ENCODE data around the gene OLFM1. TPM values are rescaled to one million over a fixed set of nuclear protein-coding genes. Genes with fewer than 3 reads are reported as not detected.

OLFM1 gene
- total RNA-seq, 5 donors from 2014 or later (not counting 1 experiment from before 2014, with no cell fraction given) = 0.16 TPM; not detected in 4

DNA sequence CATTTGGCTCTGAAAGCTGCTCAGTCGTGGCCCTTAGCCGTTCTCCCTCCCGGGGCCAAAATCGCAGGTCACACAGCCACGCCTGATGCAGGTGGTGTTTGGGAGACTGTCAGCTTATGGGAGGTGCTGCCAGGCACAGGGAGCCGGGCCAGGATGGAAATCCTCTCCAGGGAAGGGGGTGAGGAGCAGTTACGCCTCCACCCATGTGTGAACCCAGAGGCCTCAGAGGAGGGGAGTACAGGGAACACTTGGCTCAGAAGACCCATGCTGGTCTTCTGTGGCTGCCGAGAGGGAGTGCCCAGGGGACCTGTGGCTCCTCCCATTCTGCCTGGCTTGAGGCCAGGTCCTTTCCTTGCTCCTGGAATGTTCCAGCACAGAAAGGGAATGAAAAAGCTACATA is 3.6 kb upstream of the OLFM1 start:
- Mint-ChIP-seq H3K4me3 (no peak overlapping the region), H3K4me1 (peaks cover 6 to 7% (median 6%) of the 10 kb centered on the region in 3 donors), H3K36me3 (no peaks in the 10 kb centered on the region), H3K27me3 (peaks cover 28 to 49% of the 10 kb centered on the region in 2 donors), H3K9me3 (no peaks in the 10 kb centered on the region), H3K27ac (no peak overlapping the region)
- Histone ChIP-seq H3K4me3 (ENCODE audit: control insufficient read depth in 1 of 2, extremely low read depth in 1 of 2, low read length in 1 of 2) (no peak overlapping the region), H3K9me3 (no peaks in the 10 kb centered on the region), H3K4me1 (ENCODE audit: control insufficient read depth in 1 of 2, extremely low read depth in 1 of 2, insufficient read depth in 2 of 2, low read length in 2 of 2) (peaks cover 0 to 3% of the 10 kb centered on the region in 2 experiments), H3K27ac (ENCODE audit: low read length) (no peak overlapping the region), H3K27me3 (replicated peaks in 1 of 2; ENCODE audit: control insufficient read depth in 2 of 2, extremely low read depth in 1 of 2, insufficient read depth in 2 of 2, low read length in 1 of 2) (peaks cover 0 to 55% of the 10 kb centered on the region in 2 experiments), H3K36me3 (ENCODE audit: control insufficient read depth in 2 of 2, extremely low read depth in 1 of 2, insufficient read depth in 1 of 2, low read length in 1 of 2) (no peaks in the 10 kb centered on the region)
- CTCF ChIA-PET = no interaction called here
- DNase-seq (no peak), ATAC-seq (replicated peaks in 1 of 4) (no peak)
- WGBS (ENCODE audit: insufficient coverage) = 40% methylated on average over 3 of the region's 8 CpGs
- POLR2A ChIA-PET = no interaction called here

DNA sequence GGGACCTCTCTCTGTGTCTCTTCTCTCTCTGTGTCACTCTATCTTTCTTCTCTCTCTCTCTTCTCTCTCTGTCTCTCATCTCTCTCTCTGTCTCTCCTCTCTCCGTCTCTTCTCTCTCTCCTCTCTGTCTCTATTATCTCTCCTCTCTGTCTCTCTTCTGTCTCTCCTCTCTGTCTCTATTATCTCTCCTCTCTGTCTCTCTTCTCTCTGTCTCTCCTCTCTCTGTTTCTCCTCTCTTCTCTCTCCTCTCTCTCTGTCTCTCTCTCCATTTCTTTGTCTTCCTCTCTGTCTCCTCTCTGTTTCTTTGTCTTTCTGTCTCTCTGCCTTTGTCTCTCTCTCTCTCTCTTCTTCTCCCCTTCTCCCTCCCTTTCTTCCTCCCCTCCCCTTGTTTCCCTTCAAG is 3.2 kb upstream of the OLFM1 start:
- CTCF ChIA-PET = no interaction called here
- Histone ChIP-seq H3K36me3 (ENCODE audit: control insufficient read depth in 2 of 2, extremely low read depth in 1 of 2, insufficient read depth in 1 of 2, low read length in 1 of 2) (no peaks in the 10 kb centered on the region), H3K9me3 (no peaks in the 10 kb centered on the region), H3K27me3 (replicated peaks in 1 of 2; ENCODE audit: control insufficient read depth in 2 of 2, extremely low read depth in 1 of 2, insufficient read depth in 2 of 2, low read length in 1 of 2) (peaks cover 0 to 57% of the 10 kb centered on the region in 2 experiments), H3K4me3 (ENCODE audit: control insufficient read depth in 1 of 2, extremely low read depth in 1 of 2, low read length in 1 of 2) (no peak overlapping the region), H3K4me1 (ENCODE audit: control insufficient read depth in 1 of 2, extremely low read depth in 1 of 2, insufficient read depth in 2 of 2, low read length in 2 of 2) (peaks cover 0 to 3% of the 10 kb centered on the region in 2 experiments), H3K27ac (ENCODE audit: low read length) (no peak overlapping the region)
- H3K4me3 Mint-ChIP-seq = no peak overlapping the region
- POLR2A ChIA-PET = no interaction called here
- no peak overlapping the region for H3K27ac Mint-ChIP-seq
- H3K9me3 Mint-ChIP-seq = no peaks in the 10 kb centered on the region
- H3K36me3 Mint-ChIP-seq = no peaks in the 10 kb centered on the region
- no peak for DNase-seq
- ATAC-seq (replicated peaks in 1 of 4) = no peak
- H3K4me1 Mint-ChIP-seq = peaks cover 6 to 7% (median 6%) of the 10 kb centered on the region in 3 donors
- H3K27me3 Mint-ChIP-seq = peaks cover 29 to 49% of the 10 kb centered on the region in 2 donors
- WGBS (ENCODE audit: insufficient coverage) = 90% methylated on average over 1 of the region's 1 CpG

DNA sequence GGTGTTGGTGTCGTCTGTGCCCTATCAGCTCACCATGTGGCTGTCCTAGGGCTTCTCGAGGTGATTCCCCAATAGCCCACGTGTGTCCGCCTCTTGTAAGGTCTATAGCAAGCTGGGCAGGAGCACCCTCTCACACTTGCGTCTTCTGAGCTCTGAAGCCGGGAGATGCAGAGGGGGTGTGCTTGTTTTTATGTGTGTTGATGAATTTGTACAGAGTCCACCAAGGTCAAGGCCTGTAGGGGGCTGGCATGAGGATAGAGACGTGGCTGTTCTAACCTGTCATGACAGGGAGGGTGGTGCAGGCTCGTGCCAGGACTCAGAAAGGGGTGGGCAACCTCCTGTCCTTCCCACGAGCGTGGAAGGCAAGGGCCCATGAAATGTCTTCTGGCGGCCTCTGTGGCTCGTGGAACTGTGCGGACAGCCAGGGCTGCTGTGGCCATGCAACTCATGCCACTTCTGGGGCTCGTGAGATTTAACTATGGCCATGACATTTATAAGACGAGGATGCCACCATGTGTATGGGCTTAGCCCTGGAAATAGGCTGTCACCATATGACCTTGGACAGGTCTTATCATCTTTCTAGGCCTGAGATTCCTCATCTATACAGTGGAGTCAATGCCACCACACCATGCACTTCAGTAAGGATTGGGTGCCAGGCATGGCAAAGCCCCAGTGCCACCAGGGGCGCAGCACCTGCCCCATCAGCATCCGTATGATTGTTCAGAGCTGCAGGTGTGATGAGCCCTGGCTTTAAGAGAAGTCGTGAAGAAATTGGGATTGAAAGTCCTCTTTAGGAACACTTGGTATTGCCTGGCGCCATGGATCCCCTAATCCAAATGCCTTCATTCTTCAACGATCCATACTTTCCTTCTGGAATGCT is 2.3 kb upstream of the OLFM1 start:
- H3K4me3 Mint-ChIP-seq = no peak overlapping the region
- no peak overlapping the region for H3K27ac ChIP-seq (ENCODE audit: low read length)
- peaks cover 6 to 7% (median 6%) of the 10 kb centered on the region in 3 donors for H3K4me1 Mint-ChIP-seq
- H3K27ac Mint-ChIP-seq = no peak overlapping the region
- H3K36me3 ChIP-seq (ENCODE audit: control insufficient read depth in 2 of 2, extremely low read depth in 1 of 2, insufficient read depth in 1 of 2, low read length in 1 of 2) = no peaks in the 10 kb centered on the region
- peaks cover 0 to 3% of the 10 kb centered on the region in 2 experiments for H3K4me1 ChIP-seq (ENCODE audit: control insufficient read depth in 1 of 2, extremely low read depth in 1 of 2, insufficient read depth in 2 of 2, low read length in 2 of 2)
- 65% methylated on average over 17 of the region's 20 CpGs for WGBS (ENCODE audit: insufficient coverage)
- no peak for DNase-seq
- CTCF ChIA-PET = no interaction called here
- H3K9me3 Mint-ChIP-seq = no peaks in the 10 kb centered on the region
- peaks cover 37 to 52% of the 10 kb centered on the region in 2 donors for H3K27me3 Mint-ChIP-seq
- H3K36me3 Mint-ChIP-seq = no peaks in the 10 kb centered on the region
- POLR2A ChIA-PET = no interaction called here
- H3K4me3 ChIP-seq (ENCODE audit: control insufficient read depth in 1 of 2, extremely low read depth in 1 of 2, low read length in 1 of 2) = no peak overlapping the region
- no peak for ATAC-seq (replicated peaks in 1 of 4)
- no peaks in the 10 kb centered on the region for H3K9me3 ChIP-seq
- peaks cover 0 to 57% of the 10 kb centered on the region in 2 experiments for H3K27me3 ChIP-seq (replicated peaks in 1 of 2; ENCODE audit: control insufficient read depth in 2 of 2, extremely low read depth in 1 of 2, insufficient read depth in 2 of 2, low read length in 1 of 2)

DNA sequence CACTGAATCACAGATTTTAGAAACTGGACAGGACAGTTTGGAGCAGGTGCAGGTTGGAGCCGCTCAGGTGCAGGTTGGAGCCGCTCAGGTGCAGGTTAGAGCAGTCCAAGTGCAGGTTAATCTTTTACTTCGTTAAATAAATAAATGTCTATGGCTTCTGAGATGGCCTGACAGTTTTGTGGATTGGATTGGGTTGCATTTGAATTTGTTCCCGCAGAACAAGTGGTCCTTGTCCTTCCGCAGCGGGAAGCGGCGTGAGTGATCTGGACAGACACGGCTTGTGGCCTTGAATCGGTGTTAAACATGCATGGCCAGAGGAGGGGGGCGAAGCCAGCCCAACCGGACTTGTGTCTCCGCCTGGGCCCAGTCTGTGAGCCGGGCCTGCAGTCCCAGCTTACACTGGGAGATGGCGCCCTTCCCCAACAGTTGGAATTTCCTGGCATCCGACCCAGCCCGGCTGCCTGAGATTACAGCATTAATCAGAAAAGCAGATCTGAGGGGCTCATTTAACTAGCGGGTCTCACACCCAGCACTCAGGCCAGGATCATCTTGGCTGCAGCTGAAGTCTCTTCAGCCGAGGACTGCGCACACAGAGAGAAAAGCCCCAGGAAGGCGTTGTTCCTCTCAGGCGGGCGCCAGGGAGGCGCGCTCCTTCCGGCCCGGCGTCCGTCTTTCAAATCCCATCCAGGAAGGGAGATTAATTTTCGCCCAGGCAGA is 1.5 kb upstream of the OLFM1 start:
- Histone ChIP-seq H3K36me3 (ENCODE audit: control insufficient read depth in 2 of 2, extremely low read depth in 1 of 2, insufficient read depth in 1 of 2, low read length in 1 of 2) (no peaks in the 10 kb centered on the region), H3K9me3 (no peaks in the 10 kb centered on the region), H3K27me3 (replicated peaks in 1 of 2; ENCODE audit: control insufficient read depth in 2 of 2, extremely low read depth in 1 of 2, insufficient read depth in 2 of 2, low read length in 1 of 2) (peaks cover 0 to 61% of the 10 kb centered on the region in 2 experiments), H3K4me3 (ENCODE audit: control insufficient read depth in 1 of 2, extremely low read depth in 1 of 2, low read length in 1 of 2) (no peak overlapping the region), H3K4me1 (ENCODE audit: control insufficient read depth in 1 of 2, extremely low read depth in 1 of 2, insufficient read depth in 2 of 2, low read length in 2 of 2) (peaks cover 0 to 3% of the 10 kb centered on the region in 2 experiments), H3K27ac (ENCODE audit: low read length) (no peak overlapping the region)
- WGBS (ENCODE audit: insufficient coverage) = 17% methylated on average over 20 of the region's 30 CpGs
- no peaks in the 10 kb centered on the region for H3K9me3 Mint-ChIP-seq
- no peak overlapping the region for H3K27ac Mint-ChIP-seq
- no peaks in the 10 kb centered on the region for H3K36me3 Mint-ChIP-seq
- CTCF ChIA-PET = no interaction called here
- H3K4me1 Mint-ChIP-seq = peaks cover 6 to 7% (median 6%) of the 10 kb centered on the region in 3 donors
- peaks cover 37 to 59% of the 10 kb centered on the region in 2 donors for H3K27me3 Mint-ChIP-seq
- POLR2A ChIA-PET = interaction anchor here in 1 of 2 donors (0.6 kb wide), 1 partner anchor 325 kb away, joined by 5 read pairs; no protein-coding TSS in a partner anchor
- DNase-seq (peak in 1 of 35 experiments; percentile 10), ATAC-seq (replicated peaks in 1 of 4) (no peak)
- H3K4me3 Mint-ChIP-seq = peak overlapping the region in 1 of 3 donors; percentile 62

- no peak overlapping the region for H3K27ac Mint-ChIP-seq
- H3K27me3 Mint-ChIP-seq = peaks cover 44 to 66% of the 10 kb centered on the region in 2 donors
- ChIA-PET CTCF (no interaction called here), POLR2A (interaction anchor here in 1 of 2 donors (0.6 kb wide), 1 partner anchor 324 kb away, joined by 5 read pairs; no protein-coding TSS in a partner anchor)
- Histone ChIP-seq H3K36me3 (ENCODE audit: control insufficient read depth in 2 of 2, extremely low read depth in 1 of 2, insufficient read depth in 1 of 2, low read length in 1 of 2) (no peaks in the 10 kb centered on the region), H3K4me1 (ENCODE audit: control insufficient read depth in 1 of 2, extremely low read depth in 1 of 2, insufficient read depth in 2 of 2, low read length in 2 of 2) (peaks cover 0 to 3% of the 10 kb centered on the region in 2 experiments), H3K9me3 (no peaks in the 10 kb centered on the region), H3K27ac (ENCODE audit: low read length) (no peak overlapping the region), H3K27me3 (replicated peaks in 1 of 2; ENCODE audit: control insufficient read depth in 2 of 2, extremely low read depth in 1 of 2, insufficient read depth in 2 of 2, low read length in 1 of 2) (peaks cover 0 to 59% of the 10 kb centered on the region in 2 experiments), H3K4me3 (ENCODE audit: control insufficient read depth in 1 of 2, extremely low read depth in 1 of 2, low read length in 1 of 2) (no peak overlapping the region)
- no peak for ATAC-seq (replicated peaks in 1 of 4)
- H3K4me3 Mint-ChIP-seq = peak overlapping the region in 1 of 3 donors; percentile 62
- H3K36me3 Mint-ChIP-seq = no peaks in the 10 kb centered on the region
- H3K4me1 Mint-ChIP-seq = peaks cover 6 to 7% (median 6%) of the 10 kb centered on the region in 3 donors
- DNase-seq = no peak
- H3K9me3 Mint-ChIP-seq = peaks cover 0 to 5% (median 0%) of the 10 kb centered on the region in 3 donors
- WGBS (ENCODE audit: insufficient coverage) = 27% methylated on average over 47 of the region's 61 CpGs
Observed at GRCh38 chr9:135086597-135087488, 625 bp upstream of the OLFM1 start.
